HG03280 (cell line): ENCODE results near the gene RAMP2.
"Not testable (repeated sequence)": the region's sequence is repeated elsewhere in the genome, so short reads cannot be mapped to it uniquely, and the experiment has no call there.

Experiments used
- ATAC-seq: cut with Tn5 transposase; IDR thresholded peaks from one replicate; pipeline ENCODE4 v1.9.1; 2021; ENCODE audit warnings: mild to moderate bottlenecking, moderate library complexity; ENCODE audit not compliant: unreplicated experiment

The RAMP2 gene, protein sequence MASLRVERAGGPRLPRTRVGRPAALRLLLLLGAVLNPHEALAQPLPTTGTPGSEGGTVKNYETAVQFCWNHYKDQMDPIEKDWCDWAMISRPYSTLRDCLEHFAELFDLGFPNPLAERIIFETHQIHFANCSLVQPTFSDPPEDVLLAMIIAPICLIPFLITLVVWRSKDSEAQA

DNA sequence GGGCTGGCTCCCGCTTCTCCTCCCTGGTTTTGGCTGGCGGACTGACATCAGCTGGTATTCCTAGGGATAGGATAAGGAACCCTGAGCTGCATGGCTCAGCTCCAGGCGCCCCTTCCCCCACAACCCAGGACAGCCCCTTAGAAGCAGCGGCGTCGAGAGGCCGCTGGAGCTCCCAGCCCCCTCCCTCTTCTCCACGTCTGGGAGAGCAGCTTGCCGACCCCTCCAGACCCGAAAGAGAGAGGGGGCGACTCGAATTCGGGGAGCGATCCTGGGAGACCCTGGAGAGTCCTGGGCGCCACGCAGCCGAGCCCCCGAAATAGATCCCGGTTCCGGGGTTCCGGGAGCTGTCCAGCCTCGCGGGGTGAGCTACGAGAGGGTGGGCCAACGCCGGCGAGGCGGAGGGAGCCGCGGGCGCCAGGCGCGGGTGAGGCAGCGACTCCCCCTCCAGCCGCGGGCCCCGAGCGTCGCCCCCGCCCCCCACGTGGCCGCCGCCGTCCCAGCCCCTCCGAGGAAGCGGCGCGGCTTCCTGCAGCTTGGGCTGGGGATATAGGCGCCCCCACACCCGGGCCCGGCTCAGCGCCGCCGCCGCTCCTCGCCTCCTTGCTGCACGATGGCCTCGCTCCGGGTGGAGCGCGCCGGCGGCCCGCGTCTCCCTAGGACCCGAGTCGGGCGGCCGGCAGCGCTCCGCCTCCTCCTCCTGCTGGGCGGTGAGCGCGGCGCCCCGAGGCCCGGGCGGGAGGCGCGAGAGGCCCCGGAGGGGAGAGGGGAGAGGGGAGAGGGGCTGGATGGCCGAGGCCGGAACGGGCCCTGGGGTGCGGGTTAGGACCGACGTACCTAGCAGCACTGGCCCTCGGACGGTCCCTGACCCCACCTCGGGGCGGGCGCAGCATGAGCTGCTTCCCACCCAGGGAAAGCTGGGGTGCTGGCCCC, at the start of gene RAMP2:
TSS of gene RAMP2 (plus strand) at position 576 of the 930 bp plus-strand sequence. CDS start at position 611, 35 bp downstream.
- no peak for ATAC-seq

DNA sequence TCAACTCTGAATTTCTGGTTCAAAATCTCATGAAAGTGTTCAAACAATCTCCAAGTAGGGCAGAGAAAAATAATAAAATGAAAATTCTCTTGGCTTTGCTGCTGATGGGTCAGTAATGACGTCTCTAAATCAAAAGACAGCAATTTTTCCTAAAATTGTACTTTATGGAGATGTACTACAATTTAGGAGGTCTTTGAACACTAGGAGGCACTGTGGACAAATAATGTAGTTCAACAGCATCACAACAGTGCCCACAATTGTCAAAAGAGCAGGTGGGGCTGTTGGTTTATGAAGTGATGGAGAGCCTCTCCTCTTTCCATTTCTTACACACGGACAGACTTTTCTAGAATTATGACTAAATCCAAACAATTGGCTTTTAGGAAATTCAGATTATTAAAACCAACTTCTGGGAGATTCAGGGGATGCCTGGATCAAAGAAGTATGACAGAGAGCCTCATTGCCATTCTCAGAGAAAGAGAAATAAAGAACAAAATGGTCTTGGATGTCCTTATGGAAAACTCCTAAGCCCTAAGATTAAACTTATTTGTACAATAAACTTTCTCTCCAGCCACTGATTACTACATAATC, 39.9 kb upstream of the RAMP2 start:
- no peak for ATAC-seq

DNA sequence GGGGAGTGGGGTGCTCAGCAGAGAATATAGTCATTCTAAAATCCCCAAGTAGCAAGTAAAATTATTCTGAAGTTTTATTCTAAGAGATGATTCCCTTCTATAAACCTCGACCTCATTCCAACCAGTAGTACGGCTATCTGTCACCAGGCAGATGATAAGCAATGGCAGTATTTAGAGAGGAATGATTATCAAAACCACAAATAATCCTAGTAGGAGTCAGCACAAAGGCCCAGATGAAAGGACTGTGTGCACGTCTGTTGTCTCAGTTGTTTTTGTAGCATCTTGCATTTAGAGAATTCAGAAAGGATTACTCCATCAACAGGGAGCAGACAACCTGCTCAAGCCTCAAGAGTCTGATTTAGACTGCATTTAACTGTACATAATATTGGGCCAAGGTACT, 37.4 kb upstream of the RAMP2 start:
- ATAC-seq = no peak

DNA sequence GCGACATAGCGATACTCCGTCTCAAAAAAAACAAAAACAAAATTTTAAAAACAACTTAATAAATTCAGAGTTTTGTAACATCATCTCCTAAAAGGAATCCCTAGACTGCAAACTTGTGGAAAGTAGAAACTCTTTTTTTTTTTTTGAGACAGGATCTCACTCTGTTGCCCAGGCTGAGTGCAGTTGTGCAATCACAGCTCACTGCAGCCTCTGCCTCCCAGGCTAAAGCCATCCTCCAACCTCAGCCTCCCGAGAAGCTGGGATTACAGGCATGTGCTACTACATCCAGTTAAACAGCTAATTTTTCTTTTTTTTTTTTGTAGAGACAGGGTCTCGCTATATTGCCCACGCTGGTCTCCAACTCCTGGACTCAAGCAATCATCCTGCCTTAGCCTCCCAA, 35.9 kb upstream of the RAMP2 start:
- no peak for ATAC-seq

DNA sequence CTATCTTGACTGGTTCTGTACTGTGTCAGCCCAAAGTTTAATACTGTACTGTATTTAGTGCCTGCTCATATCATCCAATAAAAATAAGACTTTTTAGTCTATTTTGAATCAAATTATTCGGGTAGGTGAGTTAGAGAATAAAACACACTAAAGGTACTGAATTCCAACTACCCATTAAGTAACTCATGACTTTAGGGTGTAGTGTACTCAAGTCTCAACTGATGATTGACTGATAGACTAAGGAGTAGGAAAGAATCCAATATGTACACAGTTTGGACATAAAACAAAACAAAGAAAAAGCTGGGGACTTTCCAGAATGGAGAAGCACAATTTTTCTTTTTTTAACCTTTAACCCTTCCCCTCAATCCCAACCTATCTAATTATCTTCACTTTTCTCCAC, 20.3 kb upstream of the RAMP2 start:
- ATAC-seq = no peak

DNA sequence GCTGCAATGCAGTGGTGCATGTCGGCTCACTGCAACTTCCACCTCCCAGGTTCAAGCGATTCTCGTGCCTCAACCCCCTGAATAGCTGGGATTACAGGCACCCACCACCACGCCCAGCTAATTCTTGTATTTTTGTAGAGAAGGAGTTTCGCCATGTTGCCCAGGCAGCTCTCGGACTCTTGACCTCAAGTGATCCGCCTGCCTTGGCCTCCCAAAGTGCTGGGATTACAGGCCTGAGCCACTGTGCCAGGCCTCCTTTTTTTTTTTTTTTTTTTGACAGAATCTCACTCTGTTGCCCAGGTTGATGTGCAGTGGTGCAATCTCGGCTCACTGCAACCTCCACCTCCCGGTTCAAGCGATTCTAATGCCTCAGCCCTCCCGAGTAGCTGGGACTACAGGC, 18.1 kb upstream of the RAMP2 start:
- not testable (repeated sequence) for ATAC-seq

DNA sequence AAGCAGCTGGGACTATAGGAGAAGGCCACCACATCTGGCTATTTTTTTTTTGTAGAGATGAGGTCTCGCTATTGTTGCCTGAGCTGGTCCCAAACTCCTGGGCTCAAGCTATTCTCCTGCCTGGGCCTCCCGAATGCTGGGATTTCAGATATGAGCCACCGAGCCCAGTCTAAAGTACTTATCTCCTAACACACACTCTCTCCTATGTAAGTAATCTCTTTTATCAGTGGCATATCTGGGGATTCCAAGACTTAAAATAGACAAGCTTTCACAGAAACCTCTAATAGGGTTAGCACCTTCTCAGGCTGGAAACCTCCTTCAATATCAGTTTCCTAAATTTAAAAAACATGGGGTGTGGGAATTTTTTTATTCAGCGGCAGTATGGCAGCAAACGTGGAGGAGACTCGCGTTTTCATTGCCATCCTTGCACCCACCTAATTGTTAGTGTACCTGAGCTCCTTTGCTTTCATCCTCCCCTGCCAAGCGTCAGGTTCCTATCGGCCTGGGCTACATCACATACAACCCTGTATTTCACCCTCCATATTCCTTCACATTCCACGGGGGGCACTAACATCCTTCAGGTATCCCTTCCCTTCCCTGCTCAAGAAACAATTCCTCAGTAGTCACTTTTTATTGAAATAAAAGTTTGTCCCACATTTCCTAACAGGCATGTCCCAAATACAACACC, 17.3 kb upstream of the RAMP2 start:
- no peak for ATAC-seq

DNA sequence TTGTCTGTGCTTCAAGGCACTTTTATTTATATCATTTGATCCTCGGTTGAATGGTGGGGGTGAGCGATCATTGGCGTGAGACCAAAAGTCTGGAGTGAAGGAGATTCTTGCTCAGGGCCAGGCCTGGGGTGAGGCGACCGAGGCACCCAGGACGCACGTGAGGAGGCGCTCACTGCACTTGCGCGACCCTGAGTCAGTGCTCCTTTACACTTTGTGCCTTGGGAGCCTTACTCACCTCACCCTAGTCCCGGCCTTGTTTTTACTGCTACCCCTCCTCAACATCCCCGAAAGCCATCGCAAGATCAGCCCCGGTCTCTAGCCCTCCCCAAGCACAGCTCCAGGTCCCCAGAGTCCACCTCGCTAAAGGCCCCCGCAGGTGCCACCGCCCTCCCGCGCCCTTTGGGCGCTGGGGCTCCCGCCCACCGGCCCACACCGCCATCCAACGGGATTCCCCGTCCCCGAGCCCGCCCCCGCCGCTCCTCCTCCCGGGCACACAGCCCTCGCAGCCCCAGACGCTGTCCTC, 16.7 kb upstream of the RAMP2 start:
- ATAC-seq = peak; percentile 40

DNA sequence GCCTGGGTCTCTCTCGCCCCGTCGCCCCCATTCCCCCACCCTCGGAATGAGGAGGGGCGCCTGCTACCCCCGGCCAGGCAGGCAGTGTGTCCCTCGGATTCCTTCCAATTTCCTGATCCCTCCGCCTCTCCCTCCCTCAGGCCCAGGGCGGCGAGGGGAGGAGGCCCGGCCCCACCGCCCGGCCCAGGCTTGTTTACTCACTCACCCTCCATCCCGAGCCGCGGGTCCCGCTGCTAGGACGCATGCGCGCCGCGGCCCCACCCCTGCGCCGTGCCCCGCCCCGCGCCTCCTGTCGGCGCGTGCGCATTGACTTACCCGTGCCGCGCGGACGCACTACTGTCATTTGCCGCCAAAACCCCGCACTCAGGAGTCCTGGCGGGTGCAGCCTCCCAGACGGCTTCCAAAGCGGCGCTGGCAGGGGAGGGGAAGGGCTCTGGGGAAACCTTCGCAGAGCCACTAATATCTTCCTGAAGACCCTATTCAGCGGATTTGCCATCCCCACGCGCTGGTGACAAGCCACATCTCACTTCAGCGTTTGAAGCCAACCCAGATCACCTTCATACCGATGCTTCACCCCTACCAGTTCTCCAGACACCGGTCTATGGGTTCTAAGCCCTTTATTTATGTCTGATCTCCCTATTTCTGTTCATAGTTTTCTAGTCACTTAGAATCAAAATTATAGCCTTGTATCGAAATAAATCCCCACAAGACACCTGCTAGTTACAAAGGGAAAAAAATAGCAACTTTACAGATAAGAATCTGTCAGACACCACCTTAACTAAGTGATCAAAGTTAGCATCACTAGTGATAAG, 16.0 kb upstream of the RAMP2 start, which contains the start of gene EZH1:
TSS of gene EZH1 (minus strand) at position 235 of the 812 bp plus-strand sequence. CDS start 16,099 bp downstream, outside the sequence.
- ATAC-seq = peak; percentile 91

DNA sequence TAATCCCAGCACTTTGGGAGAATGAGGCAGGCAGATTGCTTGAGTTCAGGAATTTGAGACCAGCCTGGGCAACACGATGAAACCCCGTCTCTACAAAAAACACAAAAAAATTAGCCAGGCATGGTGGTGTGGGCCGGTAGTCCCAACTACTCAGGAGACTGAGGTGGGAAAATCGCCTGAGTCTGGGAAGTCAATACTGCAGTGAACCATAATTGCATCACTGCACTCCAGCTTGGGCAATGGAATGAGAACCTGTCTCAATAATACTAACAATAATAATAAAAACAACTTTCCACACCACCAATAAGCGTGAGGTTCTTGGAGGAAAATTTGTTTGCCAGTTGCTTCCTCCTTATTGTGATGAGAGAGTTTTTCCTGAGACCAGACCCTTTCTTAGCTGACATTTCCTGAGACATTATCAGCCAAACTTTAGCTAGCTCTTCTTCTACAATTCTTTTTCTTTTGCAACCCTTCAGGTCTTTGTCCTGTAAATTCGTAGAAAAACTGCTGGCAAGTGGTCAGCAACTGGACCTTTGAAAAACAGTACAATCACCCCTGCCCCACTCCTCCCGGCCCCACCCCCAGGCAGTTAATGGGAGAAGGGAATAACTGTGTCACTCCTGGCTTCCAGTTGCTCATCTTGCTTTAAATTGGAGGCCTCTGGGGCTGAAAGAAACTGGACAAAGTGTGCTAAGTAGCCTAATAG, 12.7 kb upstream of the RAMP2 start:
- no peak for ATAC-seq

DNA sequence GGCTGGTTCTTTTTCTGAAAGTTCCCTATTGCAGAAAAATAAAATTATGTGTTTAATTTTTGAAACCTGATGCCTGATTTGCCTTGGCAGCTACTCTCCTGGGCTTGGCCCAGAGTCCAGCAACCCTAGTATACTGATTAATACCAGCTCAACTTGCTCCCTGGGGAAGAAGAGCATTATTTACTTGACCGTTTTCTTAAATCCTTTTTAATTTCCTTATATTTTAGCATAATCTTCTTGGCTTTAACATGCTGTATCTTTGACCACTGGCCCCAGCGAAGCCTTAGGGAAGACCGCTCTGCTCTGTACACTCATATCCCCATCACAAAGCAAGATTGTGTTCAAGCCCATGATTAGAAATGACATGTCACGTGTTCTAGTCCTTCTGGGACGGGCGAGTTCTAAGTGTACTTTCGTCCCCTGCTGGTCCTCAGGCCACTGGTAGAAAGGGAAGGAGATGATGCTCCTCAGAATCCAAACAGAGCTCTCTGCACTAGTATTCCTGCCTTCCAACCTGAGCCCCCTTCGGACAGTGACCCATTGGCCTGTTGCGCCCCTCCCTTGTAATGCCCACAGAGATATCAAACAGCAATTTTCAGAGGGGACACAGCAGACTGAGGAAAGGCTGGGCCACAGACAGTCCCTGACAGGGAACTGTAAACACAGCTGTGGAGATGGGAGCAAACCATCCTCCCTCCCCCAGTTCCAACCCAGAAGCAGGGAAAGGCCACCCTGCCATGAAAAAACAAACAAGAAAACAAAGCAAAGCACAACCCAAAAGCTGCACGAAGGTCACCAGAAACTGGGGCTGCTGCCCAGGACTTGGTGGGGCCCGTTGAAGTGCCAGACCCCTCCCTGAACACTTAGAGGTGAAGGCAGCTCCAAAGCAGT, 11.9 kb upstream of the RAMP2 start:
- ATAC-seq = no peak

DNA sequence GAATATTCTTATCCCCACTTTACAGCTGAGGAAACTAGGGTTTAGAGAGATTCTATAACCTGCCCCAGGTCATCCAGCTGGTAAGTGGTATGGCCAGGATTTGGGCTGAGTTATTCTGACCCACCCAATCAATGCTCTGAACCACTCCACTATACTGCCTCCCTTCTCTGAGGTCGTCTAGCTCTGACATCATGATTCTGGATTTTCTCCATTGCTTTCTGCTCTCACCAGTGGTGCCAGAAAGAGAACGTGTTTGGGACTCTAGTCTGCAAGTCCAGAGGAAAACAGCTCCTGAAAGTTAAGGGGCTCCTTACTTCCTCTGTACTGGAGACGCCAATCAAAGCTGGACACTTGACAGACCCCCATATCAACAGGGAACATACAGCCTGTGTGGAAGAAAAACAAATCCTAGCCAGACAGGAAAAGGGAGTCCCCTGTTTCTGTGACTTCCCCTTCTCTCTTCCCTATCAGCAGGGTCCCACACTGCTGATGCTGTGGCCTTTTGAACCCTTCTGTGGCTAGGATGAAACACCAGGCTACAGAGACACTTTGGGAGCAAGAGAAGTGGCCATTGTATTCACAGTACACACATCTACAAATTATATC, 10.2 kb upstream of the RAMP2 start:
- no peak for ATAC-seq

DNA sequence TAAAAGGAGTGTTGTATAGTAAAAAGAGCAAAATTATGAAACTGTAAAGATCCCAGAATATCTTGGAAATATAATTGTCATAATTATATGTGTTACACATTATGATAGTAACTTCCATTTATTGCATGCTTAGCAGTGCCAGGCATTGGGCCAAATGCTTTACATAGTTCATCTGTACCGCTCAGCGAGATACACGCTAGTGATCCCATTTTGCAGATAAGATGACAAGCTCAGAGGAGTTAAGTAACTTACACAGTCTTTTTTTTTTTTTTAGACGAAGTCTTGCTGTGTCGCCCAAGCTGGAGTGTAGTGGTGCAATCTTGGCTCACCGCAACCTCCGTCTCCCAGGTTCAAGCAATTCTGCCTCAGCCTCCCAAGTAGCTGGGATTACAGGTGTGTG, 9.4 kb upstream of the RAMP2 start:
- ATAC-seq = no peak

DNA sequence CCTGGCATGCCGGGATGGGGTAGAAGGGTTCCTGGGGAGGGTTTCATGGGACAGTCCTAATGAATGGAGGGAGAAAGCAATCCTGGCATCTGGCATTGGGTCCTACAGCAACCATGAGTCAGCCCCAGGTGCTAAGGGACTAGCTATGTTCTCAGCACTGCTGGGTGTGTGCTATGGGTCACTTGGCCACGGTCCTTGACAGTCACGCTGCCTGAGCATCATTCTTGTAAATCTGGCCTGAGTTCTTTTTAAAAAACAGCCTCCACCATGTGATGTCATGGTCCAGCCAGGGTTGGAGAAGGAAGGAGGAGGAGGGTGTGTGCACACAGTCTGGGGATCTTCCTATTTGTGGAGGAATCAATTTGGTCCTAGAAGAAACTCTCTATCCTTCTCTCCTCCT, 6.2 kb upstream of the RAMP2 start:
- no peak for ATAC-seq

DNA sequence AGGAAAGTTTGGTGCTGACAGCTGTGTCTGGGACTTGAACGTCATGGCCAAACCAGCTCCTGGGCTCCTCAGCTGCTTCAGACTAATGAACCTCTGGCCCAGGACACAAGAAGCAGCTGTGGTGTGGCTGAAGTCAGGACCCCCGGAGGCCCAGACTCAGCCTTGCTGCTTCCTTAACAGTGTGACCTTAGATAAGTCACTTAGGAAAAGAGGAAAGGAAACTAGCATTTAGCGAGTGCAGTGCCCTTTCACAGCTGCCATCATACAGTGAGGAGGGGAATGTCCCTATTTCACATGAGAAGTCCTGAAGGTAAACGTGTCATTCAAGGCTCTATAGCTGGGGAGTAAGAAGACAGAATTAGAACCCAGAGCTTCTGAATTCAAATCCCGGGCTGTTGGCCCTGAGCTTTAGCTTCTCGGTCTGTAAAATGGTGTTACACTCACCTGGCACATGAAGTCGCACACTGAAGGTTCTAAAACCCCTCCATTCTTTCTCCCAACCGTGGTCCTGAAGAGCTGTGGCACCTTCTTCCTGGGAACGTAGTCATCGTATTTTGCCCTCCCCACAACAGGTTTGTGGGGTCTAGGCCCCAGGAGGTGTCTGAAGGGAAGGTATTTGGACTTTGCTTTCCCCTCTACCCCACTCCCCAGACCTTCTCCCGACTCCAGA, 910 bp upstream of the RAMP2 start:
- no peak for ATAC-seq

DNA sequence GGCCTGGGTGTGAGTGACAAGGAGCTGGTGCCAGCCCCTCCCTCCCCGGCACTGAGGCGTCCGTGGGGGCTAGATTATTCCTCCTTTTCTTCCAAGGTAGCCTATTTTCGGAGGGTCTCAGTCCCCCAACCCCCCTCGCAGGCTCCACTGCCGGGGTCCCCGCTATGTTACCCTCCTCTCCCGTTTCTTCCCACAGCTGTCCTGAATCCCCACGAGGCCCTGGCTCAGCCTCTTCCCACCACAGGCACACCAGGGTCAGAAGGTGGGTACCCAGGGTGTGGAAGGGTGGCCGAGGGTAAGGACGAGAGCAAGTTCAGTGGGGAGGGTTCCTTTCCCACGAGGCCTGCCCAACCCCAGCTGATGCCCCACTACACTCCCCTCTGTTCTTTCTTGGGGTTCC, 611 bp downstream of the RAMP2 start:
- ATAC-seq = no peak

DNA sequence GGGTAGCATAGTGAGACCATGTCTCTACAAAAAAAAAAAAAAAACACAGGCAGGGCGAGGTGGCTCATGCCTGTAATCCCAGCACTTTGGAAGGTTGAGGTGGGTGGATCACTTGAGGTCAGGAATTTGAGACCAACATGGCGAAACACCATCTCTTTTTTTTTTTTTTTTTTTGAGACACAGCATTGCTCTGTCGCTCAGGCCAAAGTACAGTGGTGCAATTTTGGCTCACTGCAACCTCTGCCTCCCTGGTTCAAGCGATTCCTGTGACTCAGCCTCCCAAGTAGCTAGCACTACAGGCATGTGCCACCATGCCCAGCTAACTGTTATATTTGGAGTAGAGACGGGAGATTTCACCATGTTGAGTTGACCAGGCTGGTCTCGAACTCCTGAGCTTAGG, 5.1 kb downstream of the RAMP2 start:
- ATAC-seq = no peak

DNA sequence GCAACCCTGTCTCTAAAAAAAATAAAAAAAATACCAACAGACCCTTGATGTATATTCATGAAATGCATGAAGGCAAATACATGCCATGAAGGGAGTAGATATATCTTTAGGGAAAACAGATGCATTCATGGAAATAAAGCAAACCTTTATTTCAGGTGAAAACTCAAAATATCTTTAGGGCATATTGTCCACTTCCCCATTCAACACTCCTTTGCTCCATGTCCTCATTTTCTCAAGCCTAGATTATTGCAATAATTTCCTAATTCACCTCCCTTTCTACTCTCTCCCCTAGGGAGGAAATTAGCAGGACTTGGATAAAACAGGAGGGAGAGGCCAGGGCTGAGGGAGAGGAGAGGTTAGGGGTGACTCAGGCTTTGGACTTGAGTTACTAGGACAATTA, 6.5 kb downstream of the RAMP2 start:
- ATAC-seq = no peak
